ELF-1 (cell line): ENCODE data around the gene BAIAP2L2.
"Not testable (repeated sequence)": the region's sequence is repeated elsewhere in the genome, so short reads cannot be mapped to it uniquely, and the experiment has no call there.

ENCODE experiments used
- DNase-seq: peaks from one replicate; pipeline ENCODE4 v3.0.0-alpha.2; 2016; ENCODE audit warnings: low read depth, low spot score

Gene BAIAP2L2

GRCh38 chr22:38110008-38110862 lies at the start of gene BAIAP2L2:
TSS of gene BAIAP2L2 (minus strand) at chr22:38110684. CDS start at chr22:38110525, 159 bp downstream.
- DNase-seq: no peak

GRCh38 chr22:38155703-38156102 lies 45.2 kb upstream of the BAIAP2L2 start:
- no peak for DNase-seq

GRCh38 chr22:38154563-38154915 lies 44.1 kb upstream of the BAIAP2L2 start:
- not testable (repeated sequence) for DNase-seq

GRCh38 chr22:38153821-38154562 lies 43.5 kb upstream of the BAIAP2L2 start:
- DNase-seq: no peak

- no peak for DNase-seq
Observed at GRCh38 chr22:38151126-38151500, 40.6 kb upstream of the BAIAP2L2 start.

GRCh38 chr22:38148245-38148644 lies 37.8 kb upstream of the BAIAP2L2 start:
- no peak for DNase-seq

GRCh38 chr22:38146166-38146565 lies 35.7 kb upstream of the BAIAP2L2 start:
- DNase-seq: not testable (repeated sequence)

GRCh38 chr22:38144025-38144405 lies 33.5 kb upstream of the BAIAP2L2 start:
- peak; percentile 33 for DNase-seq

GRCh38 chr22:38142606-38143005 lies 32.1 kb upstream of the BAIAP2L2 start:
- DNase-seq: no peak

GRCh38 chr22:38141217-38141973 lies 30.9 kb upstream of the BAIAP2L2 start:
- DNase-seq: no peak

- no peak for DNase-seq
Observed at GRCh38 chr22:38139901-38140300, 29.4 kb upstream of the BAIAP2L2 start.

- DNase-seq: no peak
Observed at GRCh38 chr22:38138961-38139360, 28.5 kb upstream of the BAIAP2L2 start.

- DNase-seq: no peak
Observed at GRCh38 chr22:38137876-38138687, 27.6 kb upstream of the BAIAP2L2 start.

- no peak for DNase-seq
Observed at GRCh38 chr22:38136607-38137006, 26.1 kb upstream of the BAIAP2L2 start.

- no peak for DNase-seq
Observed at GRCh38 chr22:38135133-38135706, 24.7 kb upstream of the BAIAP2L2 start.

GRCh38 chr22:38133331-38133730 lies 22.8 kb upstream of the BAIAP2L2 start:
- no peak for DNase-seq

GRCh38 chr22:38132794-38133193 lies 22.3 kb upstream of the BAIAP2L2 start:
- DNase-seq: no peak

GRCh38 chr22:38132136-38132535 lies 21.7 kb upstream of the BAIAP2L2 start:
- DNase-seq: no peak

- DNase-seq: no peak
Observed at GRCh38 chr22:38131399-38131798, 20.9 kb upstream of the BAIAP2L2 start.

GRCh38 chr22:38129856-38130255 lies 19.4 kb upstream of the BAIAP2L2 start:
- no peak for DNase-seq

GRCh38 chr22:38129021-38129420 lies 18.5 kb upstream of the BAIAP2L2 start:
- no peak for DNase-seq
